ENCODE measurements around the gene GALNT7. TPM values are rescaled to one million over a fixed set of nuclear protein-coding genes. Genes with fewer than 3 reads are reported as not detected.

Gene GALNT7
- total and polyA plus RNA-seq, 4 donors, result 9.3 to 32.7 (median 14.3) TPM

DNA sequence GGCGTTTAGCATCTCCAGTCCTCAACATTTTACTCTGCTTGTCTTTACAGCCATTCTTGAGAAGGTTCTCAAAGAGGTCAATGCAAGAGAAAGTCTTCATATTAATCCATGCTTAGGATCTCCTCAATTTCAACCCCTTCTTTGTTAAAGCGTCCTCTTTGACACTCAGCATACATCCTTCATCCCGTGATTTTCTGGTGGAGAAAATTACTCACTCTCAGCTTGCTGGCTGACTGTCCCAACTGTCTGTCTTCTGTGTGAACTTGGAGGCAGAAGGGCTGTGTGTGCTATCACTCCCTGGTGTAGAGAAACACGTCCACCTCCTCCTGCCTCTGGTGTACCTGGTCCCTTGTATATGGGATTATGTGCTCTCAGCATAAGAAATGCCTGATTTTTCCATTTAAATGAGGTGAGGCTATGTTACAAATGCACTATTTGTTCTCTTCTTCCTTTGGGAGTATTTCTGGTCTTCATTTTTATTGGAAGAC lies 57.8 kb downstream of the GALNT7 start:
- DNase-seq (no peak), ATAC-seq (ENCODE audit: insufficient read depth, low FRiP score) (no peak)
- Histone ChIP-seq H3K9me3 (ENCODE audit: control insufficient read depth in 4 of 4, insufficient read depth in 3 of 4, low read length in 3 of 4) (no peaks in the 10 kb centered on the region), H3K4me3 (no peak overlapping the region), H3K36me3 (ENCODE audit: control insufficient read depth in 4 of 4, insufficient read depth in 4 of 4, low read length in 4 of 4) (no peaks in the 10 kb centered on the region), H3K27ac (ENCODE audit: low read depth in 1 of 2, low read length in 1 of 2) (no peak overlapping the region), H3K4me1 (ENCODE audit: control insufficient read depth in 5 of 5, insufficient read depth in 5 of 5, low read length in 5 of 5) (peaks cover 0 to 4% (median 0%) of the 10 kb centered on the region in 5 donors), H3K9ac (ENCODE audit: insufficient read depth in 1 of 2, low read length in 2 of 2) (no peak overlapping the region), H3K27me3 (ENCODE audit: control insufficient read depth in 3 of 3, insufficient read depth in 3 of 3, low read length in 2 of 3) (no peaks in the 10 kb centered on the region)
- 96 to 98% methylated on average over 4 of the region's 4 CpGs for WGBS, 2 donors
- TF ChIP-seq CTCF (IDR thresholded peaks at IDR 0.05; ENCODE audit: control extremely low read depth, extremely low read depth), result no peak

DNA sequence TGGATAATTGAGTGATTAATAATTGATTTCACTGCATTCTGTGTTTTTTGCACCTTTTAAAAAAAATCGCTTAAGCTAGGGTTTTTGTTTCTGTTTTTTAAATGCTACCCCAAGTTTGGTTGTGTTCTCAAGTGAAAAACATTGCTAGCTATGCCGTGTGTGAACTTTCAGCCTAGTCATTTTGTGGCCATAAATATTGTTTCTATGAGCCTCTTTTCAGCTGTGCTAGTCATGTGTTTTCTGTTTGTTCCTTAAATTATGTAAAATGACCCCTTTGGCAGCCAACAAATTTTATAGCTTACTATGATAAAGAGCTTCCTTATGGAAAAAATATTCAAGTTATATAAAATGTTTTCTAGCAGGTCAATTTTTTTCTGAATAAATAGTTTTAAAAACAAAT lies 59.1 kb downstream of the GALNT7 start:
- H3K4me3 ChIP-seq, result no peak overlapping the region
- H3K4me1 ChIP-seq (ENCODE audit: control insufficient read depth in 5 of 5, insufficient read depth in 5 of 5, low read length in 5 of 5), result peaks cover 0 to 4% (median 0%) of the 10 kb centered on the region in 5 donors
- TF ChIP-seq CTCF (IDR thresholded peaks at IDR 0.05; ENCODE audit: control extremely low read depth, extremely low read depth), result no peak
- H3K27ac ChIP-seq (ENCODE audit: low read depth in 1 of 2, low read length in 1 of 2), result no peak overlapping the region
- no peak overlapping the region for H3K9ac ChIP-seq (ENCODE audit: insufficient read depth in 1 of 2, low read length in 2 of 2)
- ATAC-seq (ENCODE audit: insufficient read depth, low FRiP score), result no peak
- DNase-seq, result no peak
- no peaks in the 10 kb centered on the region for H3K9me3 ChIP-seq (ENCODE audit: control insufficient read depth in 4 of 4, insufficient read depth in 3 of 4, low read length in 3 of 4)
- H3K36me3 ChIP-seq (ENCODE audit: control insufficient read depth in 4 of 4, insufficient read depth in 4 of 4, low read length in 4 of 4), result no peaks in the 10 kb centered on the region
- WGBS, 2 donors, result 50 to 80% methylated on average over 2 of the region's 2 CpGs
- no peaks in the 10 kb centered on the region for H3K27me3 ChIP-seq (ENCODE audit: control insufficient read depth in 3 of 3, insufficient read depth in 3 of 3, low read length in 2 of 3)

GRCh38 chr4:173230062-173230461 lies 61.5 kb downstream of the GALNT7 start:
- Histone ChIP-seq H3K27me3 (ENCODE audit: control insufficient read depth in 3 of 3, insufficient read depth in 3 of 3, low read length in 2 of 3) (no peaks in the 10 kb centered on the region), H3K9me3 (ENCODE audit: control insufficient read depth in 4 of 4, insufficient read depth in 3 of 4, low read length in 3 of 4) (no peaks in the 10 kb centered on the region), H3K4me1 (ENCODE audit: control insufficient read depth in 5 of 5, insufficient read depth in 5 of 5, low read length in 5 of 5) (peaks cover 0 to 15% (median 0%) of the 10 kb centered on the region in 5 donors), H3K4me3 (no peak overlapping the region), H3K27ac (ENCODE audit: low read depth in 1 of 2, low read length in 1 of 2) (no peak overlapping the region), H3K9ac (ENCODE audit: insufficient read depth in 1 of 2, low read length in 2 of 2) (no peak overlapping the region), H3K36me3 (ENCODE audit: control insufficient read depth in 4 of 4, insufficient read depth in 4 of 4, low read length in 4 of 4) (no peaks in the 10 kb centered on the region)
- DNase-seq (no peak), ATAC-seq (ENCODE audit: insufficient read depth, low FRiP score) (no peak)
- TF ChIP-seq CTCF (IDR thresholded peaks at IDR 0.05; ENCODE audit: control extremely low read depth, extremely low read depth), result no peak

GRCh38 chr4:173231916-173232315 lies 63.3 kb downstream of the GALNT7 start:
- Histone ChIP-seq H3K27me3 (ENCODE audit: control insufficient read depth in 3 of 3, insufficient read depth in 3 of 3, low read length in 2 of 3) (no peaks in the 10 kb centered on the region), H3K4me1 (ENCODE audit: control insufficient read depth in 5 of 5, insufficient read depth in 5 of 5, low read length in 5 of 5) (peaks cover 0 to 29% (median under 1%) of the 10 kb centered on the region in 5 donors), H3K36me3 (ENCODE audit: control insufficient read depth in 4 of 4, insufficient read depth in 4 of 4, low read length in 4 of 4) (no peaks in the 10 kb centered on the region), H3K27ac (ENCODE audit: low read depth in 1 of 2, low read length in 1 of 2) (no peak overlapping the region), H3K4me3 (no peak overlapping the region), H3K9me3 (ENCODE audit: control insufficient read depth in 4 of 4, insufficient read depth in 3 of 4, low read length in 3 of 4) (no peaks in the 10 kb centered on the region), H3K9ac (ENCODE audit: insufficient read depth in 1 of 2, low read length in 2 of 2) (no peak overlapping the region)
- no peak for TF ChIP-seq CTCF (IDR thresholded peaks at IDR 0.05; ENCODE audit: control extremely low read depth, extremely low read depth)
- DNase-seq (no peak), ATAC-seq (ENCODE audit: insufficient read depth, low FRiP score) (no peak)
- 26 to 52% methylated on average over 1 of the region's 1 CpG for WGBS, 2 donors
